ENCODE measurements around the gene DUT.

Gene DUT

DNA sequence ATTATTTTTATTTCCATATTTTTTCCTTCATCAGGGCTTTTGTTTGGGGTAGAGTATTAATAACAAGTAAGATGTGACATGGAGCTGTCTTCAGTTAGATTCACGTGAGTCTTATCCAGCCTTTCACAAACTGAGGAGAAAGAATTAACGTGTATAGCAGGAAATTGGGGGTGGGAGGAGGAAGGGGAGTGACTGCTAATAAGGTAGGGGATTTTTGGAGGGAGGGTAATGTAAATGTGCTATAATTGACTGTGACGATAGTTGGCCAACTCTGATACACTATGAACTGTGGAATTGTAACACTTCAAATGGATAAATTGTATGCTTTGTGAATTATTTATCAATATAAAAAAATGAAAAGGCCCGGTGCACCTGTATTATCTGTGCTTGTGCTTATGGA, 8.9 kb downstream of the DUT start:
- no peak overlapping the region for H2AFZ ChIP-seq (ENCODE audit: low read depth, low read length, severe bottlenecking)
- TF ChIP-seq, protein P1, sequence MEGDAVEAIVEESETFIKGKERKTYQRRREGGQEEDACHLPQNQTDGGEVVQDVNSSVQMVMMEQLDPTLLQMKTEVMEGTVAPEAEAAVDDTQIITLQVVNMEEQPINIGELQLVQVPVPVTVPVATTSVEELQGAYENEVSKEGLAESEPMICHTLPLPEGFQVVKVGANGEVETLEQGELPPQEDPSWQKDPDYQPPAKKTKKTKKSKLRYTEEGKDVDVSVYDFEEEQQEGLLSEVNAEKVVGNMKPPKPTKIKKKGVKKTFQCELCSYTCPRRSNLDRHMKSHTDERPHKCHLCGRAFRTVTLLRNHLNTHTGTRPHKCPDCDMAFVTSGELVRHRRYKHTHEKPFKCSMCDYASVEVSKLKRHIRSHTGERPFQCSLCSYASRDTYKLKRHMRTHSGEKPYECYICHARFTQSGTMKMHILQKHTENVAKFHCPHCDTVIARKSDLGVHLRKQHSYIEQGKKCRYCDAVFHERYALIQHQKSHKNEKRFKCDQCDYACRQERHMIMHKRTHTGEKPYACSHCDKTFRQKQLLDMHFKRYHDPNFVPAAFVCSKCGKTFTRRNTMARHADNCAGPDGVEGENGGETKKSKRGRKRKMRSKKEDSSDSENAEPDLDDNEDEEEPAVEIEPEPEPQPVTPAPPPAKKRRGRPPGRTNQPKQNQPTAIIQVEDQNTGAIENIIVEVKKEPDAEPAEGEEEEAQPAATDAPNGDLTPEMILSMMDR (IDR thresholded peaks at IDR 0.05; ENCODE audit: insufficient read depth, low read length, poor library complexity, severe bottlenecking): no peak
- no peak for TF ChIP-seq EZH2phosphoT487 (conservative IDR thresholded peaks at IDR 0.05; ENCODE audit: low read length)

DNA sequence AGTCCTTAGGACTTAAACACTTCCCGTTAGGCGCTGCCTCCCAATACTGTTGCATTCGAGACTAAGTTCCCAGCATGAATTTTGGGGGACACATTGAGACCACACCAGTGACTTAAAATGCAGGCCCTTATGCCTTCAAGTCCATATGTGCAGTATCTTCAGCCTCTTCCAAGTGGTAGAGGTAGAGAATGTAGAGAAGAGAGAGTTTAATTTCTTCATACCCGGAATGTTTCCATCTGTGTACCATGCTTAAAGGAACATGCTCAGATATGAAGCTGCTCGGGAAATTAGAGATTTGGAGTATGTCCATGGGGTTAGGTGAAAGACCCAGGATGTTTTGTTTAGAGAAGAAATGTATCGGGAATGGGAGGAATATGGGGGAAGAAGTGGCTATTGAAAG, 12.6 kb downstream of the DUT start:
- no peak overlapping the region for H2AFZ ChIP-seq (ENCODE audit: low read depth, low read length, severe bottlenecking)
- no peak overlapping the region for H3K27ac ChIP-seq (ENCODE audit: low read depth, low read length)
- no peak overlapping the region for H3K4me3 ChIP-seq (ENCODE audit: insufficient read depth, low read length, poor library complexity, severe bottlenecking)
- H3K9me3 ChIP-seq (ENCODE audit: insufficient read depth, low read length): no peaks in the 10 kb centered on the region
- H3K79me2 ChIP-seq (ENCODE audit: insufficient read depth, low read length): no peaks in the 10 kb centered on the region
- no peak overlapping the region for H3K4me2 ChIP-seq (ENCODE audit: low read depth, low read length, poor library complexity, severe bottlenecking)
- no peak overlapping the region for H3K9ac ChIP-seq (ENCODE audit: low read length)
- H4K20me1 ChIP-seq (ENCODE audit: low read depth, low read length): peaks cover 5% of the 10 kb centered on the region; the same call in 1 of the 2 replicates
- TF ChIP-seq, protein P1 (IDR thresholded peaks at IDR 0.05; ENCODE audit: insufficient read depth, low read length, poor library complexity, severe bottlenecking): no peak
- no peak for TF ChIP-seq EZH2phosphoT487 (conservative IDR thresholded peaks at IDR 0.05; ENCODE audit: low read length)
- peaks cover 36% of the 10 kb centered on the region for H3F3A ChIP-seq (ENCODE audit: insufficient read depth)
- H3K36me3 ChIP-seq (ENCODE audit: low read length): peaks cover 31% of the 10 kb centered on the region
- H3K27me3 ChIP-seq (ENCODE audit: low read length): no peaks in the 10 kb centered on the region
- H3K9me2 ChIP-seq (replicated peaks; ENCODE audit: insufficient read depth, low read length): no peaks in the 10 kb centered on the region

More for the DNA sequence above, 8.9 kb downstream of the DUT start:
- Histone ChIP-seq H3K27me3 (ENCODE audit: low read length) (no peaks in the 10 kb centered on the region), H3K4me3 (ENCODE audit: insufficient read depth, low read length, poor library complexity, severe bottlenecking) (no peak overlapping the region), H3F3A (ENCODE audit: insufficient read depth) (peaks cover 35% of the 10 kb centered on the region), H3K9ac (ENCODE audit: low read length) (no peak overlapping the region), H3K36me3 (ENCODE audit: low read length) (peaks cover 52% of the 10 kb centered on the region), H4K20me1 (ENCODE audit: low read depth, low read length) (peaks cover 28% of the 10 kb centered on the region), H3K27ac (ENCODE audit: low read depth, low read length) (no peak overlapping the region), H3K9me2 (replicated peaks; ENCODE audit: insufficient read depth, low read length) (no peaks in the 10 kb centered on the region), H3K79me2 (ENCODE audit: insufficient read depth, low read length) (peaks cover 24% of the 10 kb centered on the region), H3K9me3 (ENCODE audit: insufficient read depth, low read length) (no peaks in the 10 kb centered on the region), H3K4me2 (ENCODE audit: low read depth, low read length, poor library complexity, severe bottlenecking) (no peak overlapping the region)

DNA sequence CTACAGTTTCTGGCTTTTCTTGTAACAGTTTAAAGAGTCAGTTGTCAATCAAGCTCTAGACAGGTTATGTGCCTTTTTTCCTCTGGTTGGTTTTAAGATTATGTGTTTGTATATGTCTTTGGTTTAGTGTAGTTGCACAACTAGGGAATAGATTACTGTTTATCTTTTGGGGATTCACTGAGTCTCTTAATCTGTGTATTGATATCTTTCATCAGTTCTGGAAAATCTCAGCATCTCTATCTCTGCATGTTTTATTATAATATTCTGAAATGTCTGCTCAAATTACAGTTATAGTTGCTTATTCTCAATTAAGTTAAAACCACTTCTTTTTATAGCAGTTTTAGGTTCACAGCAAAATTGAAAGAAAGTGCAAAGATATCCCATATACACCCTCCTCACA, 14.3 kb downstream of the DUT start:
- Histone ChIP-seq H3K4me2 (ENCODE audit: low read depth, low read length, poor library complexity, severe bottlenecking) (no peak overlapping the region), H2AFZ (ENCODE audit: low read depth, low read length, severe bottlenecking) (no peak overlapping the region), H3K79me2 (ENCODE audit: insufficient read depth, low read length) (no peaks in the 10 kb centered on the region), H3K9me3 (ENCODE audit: insufficient read depth, low read length) (no peaks in the 10 kb centered on the region), H3K4me3 (ENCODE audit: insufficient read depth, low read length, poor library complexity, severe bottlenecking) (no peak overlapping the region), H3F3A (ENCODE audit: insufficient read depth) (peaks cover 33% of the 10 kb centered on the region), H3K9me2 (replicated peaks; ENCODE audit: insufficient read depth, low read length) (no peaks in the 10 kb centered on the region), H3K27ac (ENCODE audit: low read depth, low read length) (no peak overlapping the region), H3K9ac (ENCODE audit: low read length) (no peak overlapping the region), H4K20me1 (ENCODE audit: low read depth, low read length) (no peaks in the 10 kb centered on the region), H3K36me3 (ENCODE audit: low read length) (peaks cover 23% of the 10 kb centered on the region), H3K27me3 (ENCODE audit: low read length) (no peaks in the 10 kb centered on the region)
- TF ChIP-seq, protein P1 (IDR thresholded peaks at IDR 0.05; ENCODE audit: insufficient read depth, low read length, poor library complexity, severe bottlenecking): no peak
- TF ChIP-seq EZH2phosphoT487 (conservative IDR thresholded peaks at IDR 0.05; ENCODE audit: low read length): no peak
